NCI-H524 (cell line): ENCODE results near the gene FBXO21.
A peak's percentile ranks its signal among the peaks of the same experiment; 100 is the strongest.
"Not testable (repeated sequence)": the region's sequence is repeated elsewhere in the genome, so short reads cannot be mapped to it uniquely, and the experiment has no call there.

Experiments used
- DNase-seq, 2 experiments: peaks; one replicate each; lab custom pipeline; 2025; lab: John Stamatoyannopoulos, UW

FBXO21 gene

GRCh38 chr12:117190210-117190781, at the start of gene FBXO21:
Gene FBXO21 (minus strand): TSS chr12:117190470. CDS start chr12:117190456, 14 bp downstream.
- peak; percentile 76 to 86 for DNase-seq

DNA sequence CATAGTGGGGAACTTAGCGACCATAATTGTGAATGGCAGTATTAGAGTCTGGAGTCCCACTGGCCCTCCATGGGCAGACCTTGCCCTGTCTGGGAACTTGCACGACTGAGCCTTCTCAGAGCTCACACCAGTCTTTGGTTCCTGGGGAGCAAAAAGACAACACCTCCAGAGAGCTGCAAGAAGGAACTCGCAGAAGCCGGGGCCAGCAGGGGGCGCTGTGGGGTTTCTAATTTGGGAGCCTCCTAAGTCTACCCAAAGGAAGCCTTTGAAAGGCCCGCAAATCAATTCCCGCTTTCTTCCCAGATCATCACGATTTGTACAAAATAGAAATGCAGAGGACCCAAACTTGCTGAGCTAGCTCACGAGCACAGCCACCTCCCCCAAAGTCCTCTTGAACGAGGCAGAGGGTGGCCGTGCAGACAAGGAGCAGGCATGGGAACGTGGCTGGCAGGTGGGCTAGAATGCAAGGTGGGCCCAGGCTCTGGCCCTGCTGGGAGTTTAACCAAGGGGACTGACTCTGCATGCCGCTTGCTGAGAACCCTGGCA, 46.3 kb upstream of the FBXO21 start:
- DNase-seq = peak; percentile 59 to 77

- no peak for DNase-seq
Observed at GRCh38 chr12:117235261-117235660, 45.0 kb upstream of the FBXO21 start.

- DNase-seq = peak in 1 of 2 experiments; percentile 42
Observed at GRCh38 chr12:117234441-117234840, 44.2 kb upstream of the FBXO21 start.

GRCh38 chr12:117231750-117232149, 41.5 kb upstream of the FBXO21 start:
- DNase-seq = peak in 1 of 2 experiments; percentile 14

- DNase-seq = no peak
Observed at GRCh38 chr12:117228239-117228638, 38.0 kb upstream of the FBXO21 start.

- no peak for DNase-seq
Observed at GRCh38 chr12:117227000-117227653, 36.9 kb upstream of the FBXO21 start.

GRCh38 chr12:117226505-117226904, 36.2 kb upstream of the FBXO21 start:
- DNase-seq = no peak

- no peak for DNase-seq
Observed at GRCh38 chr12:117225179-117225578, 34.9 kb upstream of the FBXO21 start.

GRCh38 chr12:117220947-117221346, 30.7 kb upstream of the FBXO21 start:
- DNase-seq = not testable (repeated sequence)

GRCh38 chr12:117218149-117218548, 27.9 kb upstream of the FBXO21 start:
- no peak for DNase-seq

DNA sequence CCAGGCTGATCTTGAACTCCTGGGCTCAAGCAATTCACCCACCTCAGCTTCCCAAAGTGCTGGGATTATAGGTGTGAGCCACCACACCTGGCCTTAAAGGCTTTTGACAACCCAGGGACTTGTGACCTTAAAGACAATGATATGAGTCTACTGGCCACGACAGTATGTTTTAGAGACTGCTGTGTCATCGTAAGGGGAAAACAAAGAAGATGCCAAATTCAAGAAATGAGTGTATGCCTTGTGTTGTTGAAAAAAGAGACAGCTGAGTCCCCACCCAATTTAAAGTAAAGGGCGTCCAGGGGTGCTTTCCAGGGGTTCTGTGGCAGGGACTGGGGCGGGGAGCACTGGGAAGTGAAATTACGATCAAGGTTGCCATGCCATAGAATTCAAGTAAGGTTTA, 26.4 kb upstream of the FBXO21 start:
- no peak for DNase-seq

DNA sequence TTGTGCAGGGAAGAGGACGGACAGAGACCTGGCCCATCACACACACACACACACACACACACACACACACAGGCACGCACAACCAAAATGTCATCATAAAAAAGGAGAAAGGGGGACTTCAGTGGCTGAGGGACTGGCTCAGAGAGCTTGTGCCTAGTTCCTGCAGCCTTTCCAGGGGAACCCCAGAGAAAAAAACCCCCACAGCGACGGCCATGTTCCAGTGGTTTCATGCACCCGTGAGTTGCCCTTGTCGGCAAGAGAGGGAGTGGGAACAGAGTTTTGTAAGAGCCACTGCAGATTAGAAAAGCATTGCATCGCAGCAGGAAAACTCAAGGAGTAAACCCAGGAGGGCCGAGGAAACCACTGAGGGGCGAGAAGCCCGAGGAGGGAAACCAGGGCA, 24.5 kb upstream of the FBXO21 start:
- no peak for DNase-seq

- DNase-seq = peak in 1 of 2 experiments; percentile 62
Observed at GRCh38 chr12:117213295-117213808, 23.1 kb upstream of the FBXO21 start.

DNA sequence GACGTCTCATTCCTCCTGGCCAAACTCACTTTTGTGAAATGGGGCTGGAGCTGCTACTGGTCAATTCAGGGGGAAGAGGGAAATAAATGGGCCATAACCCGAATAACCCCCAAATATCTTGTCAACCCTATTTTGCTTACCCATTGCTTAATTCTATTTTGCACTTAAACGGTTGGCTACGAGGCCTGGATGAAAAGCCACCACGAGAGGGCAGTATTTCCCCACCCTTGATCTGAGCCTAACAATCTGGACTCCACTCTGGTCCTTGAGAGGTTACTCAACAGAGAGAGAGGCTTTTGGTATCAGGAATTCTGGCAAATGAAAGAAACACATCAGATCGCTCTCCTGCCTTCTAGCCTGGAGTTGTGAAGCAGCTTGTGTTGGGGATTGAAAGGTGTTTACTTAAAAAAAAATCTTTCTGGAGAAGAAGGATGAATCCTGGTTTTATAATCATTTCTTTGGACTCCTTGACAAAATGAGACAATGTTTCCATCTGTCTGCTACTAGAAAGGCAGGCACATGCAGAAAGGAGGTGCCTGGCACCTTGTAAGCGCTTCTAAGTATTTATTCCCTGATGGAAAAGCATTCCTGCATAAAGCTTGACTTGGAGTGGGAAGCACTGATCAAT, 22.4 kb upstream of the FBXO21 start:
- DNase-seq = peak; percentile 76 to 87

GRCh38 chr12:117210266-117210918, 20.1 kb upstream of the FBXO21 start:
- DNase-seq = no peak

GRCh38 chr12:117209626-117210025, 19.4 kb upstream of the FBXO21 start:
- DNase-seq = no peak

- no peak for DNase-seq
Observed at GRCh38 chr12:117208811-117209455, 18.7 kb upstream of the FBXO21 start.

GRCh38 chr12:117208206-117208605, 17.9 kb upstream of the FBXO21 start:
- no peak for DNase-seq

DNA sequence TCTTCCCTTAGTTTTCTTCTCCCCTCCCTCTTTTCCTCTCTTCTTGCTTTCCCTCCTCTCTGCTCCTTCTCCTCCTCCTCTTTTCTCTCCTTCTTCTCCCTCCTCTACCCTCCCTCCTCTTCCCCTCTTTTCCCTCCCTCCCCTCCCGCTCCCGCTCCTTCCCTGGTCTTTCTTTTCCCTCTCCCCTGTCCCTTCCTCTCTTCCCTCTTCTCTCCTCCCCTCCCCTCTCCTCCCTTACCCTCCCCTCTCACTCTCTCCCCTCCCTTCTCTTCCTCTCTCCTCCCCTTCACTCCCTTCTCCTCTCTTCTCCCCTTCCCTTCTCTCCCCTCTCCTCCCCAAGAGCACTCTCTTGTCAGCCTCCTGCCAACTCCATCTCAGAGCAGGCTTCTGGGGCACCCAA, 17.4 kb upstream of the FBXO21 start:
- no peak for DNase-seq

DNA sequence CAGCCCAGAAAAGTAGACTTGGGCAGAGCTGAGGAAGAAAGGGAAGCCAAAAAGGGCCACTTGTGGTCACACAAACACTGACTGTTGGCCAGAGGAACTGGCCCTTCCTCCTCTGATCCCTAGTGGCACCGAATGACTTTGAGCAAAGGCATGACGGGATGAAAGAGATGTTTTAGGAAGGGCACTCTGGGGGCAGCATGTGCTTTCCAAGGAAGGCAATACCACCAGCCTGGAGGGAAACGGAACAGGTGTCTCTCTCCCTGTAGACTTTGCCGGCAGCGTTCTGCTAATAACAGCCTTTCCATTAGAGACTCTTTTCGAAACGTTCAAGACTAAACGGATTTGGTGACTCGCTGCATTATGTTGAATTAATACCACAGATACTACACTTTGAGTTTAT, 12.3 kb upstream of the FBXO21 start:
- DNase-seq = no peak

DNA sequence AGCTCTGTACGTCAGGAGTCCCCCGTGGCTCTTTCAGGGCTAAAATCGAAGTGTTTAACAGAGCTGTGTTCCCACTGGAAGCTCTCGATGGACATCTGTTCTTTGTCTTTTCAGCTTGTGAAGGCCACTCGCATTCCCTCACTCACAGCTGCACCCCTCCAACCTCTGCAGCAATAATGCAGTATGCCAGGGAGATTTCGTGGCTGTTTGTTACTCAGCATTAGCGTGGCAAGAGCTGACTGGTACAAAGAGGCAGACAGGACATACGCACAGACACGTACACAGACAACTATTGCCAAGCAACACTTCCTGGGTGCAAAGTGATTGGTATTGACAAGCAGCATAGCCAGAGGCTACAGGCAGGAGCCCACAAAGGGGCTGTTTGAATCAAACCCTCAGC, 11.8 kb upstream of the FBXO21 start:
- no peak for DNase-seq
